ENCODE results near the gene MATCAP1.

DNA sequence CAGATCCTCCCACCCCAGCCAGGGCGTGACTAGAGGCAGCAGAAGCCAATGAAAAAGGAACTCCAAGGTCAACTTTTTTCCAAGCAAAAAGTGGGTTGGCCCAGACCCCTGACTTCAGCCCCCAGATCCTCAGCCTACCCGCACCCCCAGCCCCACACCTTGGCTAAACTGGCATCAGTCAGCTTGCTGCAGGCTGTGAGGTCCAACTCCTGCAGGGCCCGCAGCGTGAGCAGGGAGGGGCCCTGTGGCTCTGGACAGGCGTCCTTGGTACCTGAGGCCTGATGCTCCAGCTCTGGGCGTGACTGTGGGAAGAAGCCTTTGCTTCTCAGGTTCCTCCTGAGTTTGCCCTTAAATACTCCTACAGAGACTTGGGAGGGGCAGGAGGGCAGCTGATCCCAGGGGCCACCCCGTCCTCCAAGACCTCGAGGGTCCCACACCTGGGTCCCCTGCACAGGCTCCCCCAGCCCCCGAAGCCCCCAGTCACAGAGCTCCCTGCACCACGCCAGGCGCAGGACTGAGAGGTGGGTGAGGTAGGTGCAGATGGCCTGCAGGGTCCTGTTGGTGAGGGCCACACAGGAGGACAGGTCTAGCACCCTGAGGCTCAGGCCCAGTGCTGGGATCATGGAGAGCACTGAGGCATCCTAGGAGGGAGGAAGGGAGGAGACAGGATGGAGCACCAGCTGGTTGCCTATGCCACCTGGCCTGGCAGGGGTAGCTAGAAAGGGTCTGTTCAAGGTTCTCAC lies 24.6 kb upstream of the MATCAP1 start:
- TF ChIP-seq EZH2 (IDR thresholded peaks at IDR 0.05; ENCODE audit: insufficient read depth, poor library complexity, severe bottlenecking) = no peak
- TF ChIP-seq EZH2phosphoT487 (IDR thresholded peaks at IDR 0.05; ENCODE audit: insufficient read depth, low read depth) = no peak

All from GM23248 (cell line).